Mesendoderm (in vitro differentiated cells): Measurements from ENCODE around the gene ALPP.
"Not testable (repeated sequence)": the region's sequence is repeated elsewhere in the genome, so short reads cannot be mapped to it uniquely, and the experiment has no call there.

Experiments
- DNase-seq: peaks from one replicate; pipeline ENCODE4 v3.0.0; 2013
- H2AK5ac ChIP-seq: 2 replicates; pipeline ENCODE4 v1.6.1; 2013; ENCODE audit warnings: low read length, inconsistent platforms
- H2BK120ac ChIP-seq: 2 replicates; pipeline ENCODE4 v1.6.1; 2013; ENCODE audit warnings: low read depth, mild to moderate bottlenecking, low read length, moderate library complexity, mixed read lengths
- H2BK15ac ChIP-seq: replicated peaks from 2 replicates; pipeline ENCODE4 v1.6.1; 2013; ENCODE audit warnings: low read depth, mild to moderate bottlenecking, moderate library complexity
- H2BK5ac ChIP-seq: 2 replicates; pipeline ENCODE4 v1.6.1; 2013; ENCODE audit warnings: low read length, inconsistent platforms
- H3K18ac ChIP-seq: 2 replicates; pipeline ENCODE4 v1.6.1; 2013; ENCODE audit warnings: mild to moderate bottlenecking, low read length, mixed read lengths
- H3K23ac ChIP-seq: one replicate; pipeline ENCODE4 v1.6.1; 2013; ENCODE audit warnings: low read length
- H3K27ac ChIP-seq: 2 replicates; pipeline ENCODE4 v1.5.1; 2013; ENCODE audit warnings: low read depth, mild to moderate bottlenecking, inconsistent platforms, low read length, moderate library complexity
- H3K27me3 ChIP-seq: 2 replicates; pipeline ENCODE4 v1.6.1; 2013; ENCODE audit warnings: low read length, control low read depth, mild to moderate bottlenecking, inconsistent platforms; ENCODE audit not compliant: insufficient read depth, poor library complexity
- H3K36me3 ChIP-seq: 2 replicates; pipeline ENCODE4 v1.6.1; 2013; ENCODE audit warnings: low read length, inconsistent platforms; ENCODE audit not compliant: control insufficient read depth, insufficient read depth
- H3K4ac ChIP-seq: one replicate; pipeline ENCODE4 v1.6.1; 2013; ENCODE audit warnings: low read depth, mild to moderate bottlenecking, low read length, moderate library complexity
- H3K4me1 ChIP-seq: 2 replicates; pipeline ENCODE4 v1.6.1; 2013; ENCODE audit warnings: low read depth, low read length, inconsistent platforms; ENCODE audit not compliant: control insufficient read depth
- H3K4me2 ChIP-seq: 2 replicates; pipeline ENCODE4 v1.6.1; 2013; ENCODE audit warnings: low read length
- H3K4me3 ChIP-seq: 2 replicates; pipeline ENCODE4 v1.5.1; 2013; ENCODE audit warnings: mild to moderate bottlenecking, low read length
- H3K56ac ChIP-seq: one replicate; pipeline ENCODE4 v1.6.1; 2013; ENCODE audit warnings: low read length
- H3K79me1 ChIP-seq: 2 replicates; pipeline ENCODE4 v1.6.1; 2013; ENCODE audit warnings: low read length, inconsistent platforms
- H3K79me2 ChIP-seq: 2 replicates; pipeline ENCODE4 v1.6.1; 2013; ENCODE audit warnings: mild to moderate bottlenecking, low read length; ENCODE audit not compliant: control insufficient read depth, insufficient read depth
- H3K9ac ChIP-seq: 2 replicates; pipeline ENCODE4 v1.6.1; 2013; ENCODE audit warnings: low read length, inconsistent platforms
- H4K5ac ChIP-seq: one replicate; pipeline ENCODE4 v1.6.1; 2013; ENCODE audit warnings: low read length
- H4K8ac ChIP-seq: one replicate; pipeline ENCODE4 v1.6.1; 2013; ENCODE audit warnings: low read depth, mild to moderate bottlenecking, control low read depth, low read length, moderate library complexity
- WGBS: extraction: QIAGEN DNeasy Blood & Tissue Kit; methylation state at CpG from one replicate; pipeline ENCODE4 v1.1.7; 2013; ENCODE audit warnings: low lambda C conversion rate, missing lambda C conversion rate; ENCODE audit not compliant: insufficient coverage; ENCODE audit errors: extremely low coverage; 5-methylcytosine and 5-hydroxymethylcytosine counted together

Gene ALPP

DNA sequence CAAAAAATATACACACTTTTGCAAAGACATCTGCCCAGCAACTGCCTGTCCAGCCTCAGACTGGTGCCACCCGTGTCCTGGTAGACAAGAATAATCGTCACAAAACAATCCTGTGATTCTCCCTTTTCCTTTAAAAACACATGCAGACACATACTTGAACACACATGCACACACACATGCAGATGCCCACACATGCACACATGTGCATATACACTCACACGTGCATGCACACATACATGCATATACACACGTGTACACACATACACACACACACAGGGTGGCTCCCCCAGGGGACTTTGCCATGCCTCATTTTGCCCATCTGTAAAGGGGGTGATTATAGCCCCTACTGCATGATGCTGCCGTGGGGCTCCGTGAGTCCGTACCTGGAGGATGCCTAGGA is 24.9 kb upstream of the ALPP start:
- no peak overlapping the region for H2BK5ac ChIP-seq
- no peak for DNase-seq
- no peak overlapping the region for H3K4me2 ChIP-seq
- no peaks in the 10 kb centered on the region for H3K36me3 ChIP-seq
- no CpG with 5 or more reads among the region's 7 CpGs for WGBS
- no peaks in the 10 kb centered on the region for H3K27me3 ChIP-seq
- no peak overlapping the region for H3K4ac ChIP-seq
- no peak overlapping the region for H4K8ac ChIP-seq
- no peak overlapping the region for H4K5ac ChIP-seq
- H2BK120ac ChIP-seq = no peak overlapping the region
- H3K56ac ChIP-seq = no peak overlapping the region
- H3K23ac ChIP-seq = no peak overlapping the region
- no peak overlapping the region for H2AK5ac ChIP-seq
- no peaks in the 10 kb centered on the region for H3K79me1 ChIP-seq
- H3K4me1 ChIP-seq = no peaks in the 10 kb centered on the region
- no peak overlapping the region for H3K9ac ChIP-seq
- no peaks in the 10 kb centered on the region for H3K79me2 ChIP-seq
- no peak overlapping the region for H2BK15ac ChIP-seq
- no peak overlapping the region for H3K18ac ChIP-seq
- no peak overlapping the region for H3K4me3 ChIP-seq
- H3K27ac ChIP-seq = no peak overlapping the region

DNA sequence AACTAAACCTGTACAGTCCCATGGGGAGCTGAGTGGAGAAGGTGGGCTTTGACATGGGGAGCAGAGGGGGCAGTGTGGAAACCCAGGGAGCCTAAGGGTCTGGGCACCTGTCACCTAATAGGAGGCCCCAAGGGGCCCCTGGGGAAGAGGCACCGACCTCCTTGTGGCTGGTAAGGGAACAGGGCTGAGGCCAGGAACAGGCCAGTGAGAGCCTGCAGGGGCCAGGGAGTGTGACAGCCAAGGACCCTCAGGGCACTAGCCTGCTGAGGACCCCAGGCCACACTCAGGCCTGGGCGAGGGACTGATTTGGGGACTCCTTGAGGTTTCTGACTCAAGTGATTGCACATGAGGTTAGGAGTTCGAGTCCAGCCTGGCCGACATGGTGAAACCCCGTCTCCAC is 24.5 kb upstream of the ALPP start:
- Histone ChIP-seq H3K4me3 (no peak overlapping the region), H3K79me2 (no peaks in the 10 kb centered on the region), H4K8ac (no peak overlapping the region), H3K18ac (no peak overlapping the region), H2AK5ac (no peak overlapping the region), H3K4me1 (no peaks in the 10 kb centered on the region), H3K9ac (no peak overlapping the region), H3K27me3 (no peaks in the 10 kb centered on the region), H2BK15ac (no peak overlapping the region), H3K27ac (no peak overlapping the region), H3K23ac (no peak overlapping the region), H4K5ac (no peak overlapping the region), H3K36me3 (no peaks in the 10 kb centered on the region), H2BK120ac (no peak overlapping the region), H2BK5ac (no peak overlapping the region), H3K79me1 (no peaks in the 10 kb centered on the region), H3K56ac (no peak overlapping the region), H3K4ac (no peak overlapping the region), H3K4me2 (no peak overlapping the region)
- DNase-seq = no peak
- WGBS = no CpG with 5 or more reads among the region's 5 CpGs

DNA sequence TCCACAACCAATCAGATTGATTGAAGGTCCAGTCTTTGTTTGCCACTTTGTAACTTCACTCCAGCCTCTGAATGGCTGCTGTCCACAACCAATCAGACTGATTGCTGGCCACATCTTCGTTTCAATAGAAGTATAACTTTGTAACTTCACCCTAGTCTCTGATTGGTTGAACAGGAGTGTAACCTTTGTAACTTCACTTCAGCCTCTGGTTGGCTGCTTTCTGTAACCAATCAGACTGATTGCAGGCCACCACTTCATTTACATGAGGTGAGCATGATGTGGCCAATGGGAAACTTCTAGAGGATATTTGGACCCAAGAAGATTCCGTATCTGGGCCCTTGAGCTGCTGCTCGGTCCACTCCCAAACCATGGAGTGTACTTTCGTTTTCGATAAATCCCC is 16.9 kb upstream of the ALPP start:
- Histone ChIP-seq H3K18ac (no peak overlapping the region), H3K36me3 (no peaks in the 10 kb centered on the region), H3K23ac (no peak overlapping the region), H2BK120ac (no peak overlapping the region), H3K27me3 (no peaks in the 10 kb centered on the region), H3K4me1 (no peaks in the 10 kb centered on the region), H2AK5ac (no peak overlapping the region), H3K4ac (no peak overlapping the region), H2BK15ac (no peak overlapping the region), H4K5ac (no peak overlapping the region), H3K4me3 (no peak overlapping the region), H2BK5ac (no peak overlapping the region), H4K8ac (no peak overlapping the region), H3K27ac (no peak overlapping the region), H3K56ac (no peak overlapping the region), H3K9ac (no peak overlapping the region), H3K4me2 (no peak overlapping the region), H3K79me2 (no peaks in the 10 kb centered on the region), H3K79me1 (no peaks in the 10 kb centered on the region)
- no CpG with 5 or more reads among the region's 5 CpGs for WGBS
- DNase-seq = no peak

DNA sequence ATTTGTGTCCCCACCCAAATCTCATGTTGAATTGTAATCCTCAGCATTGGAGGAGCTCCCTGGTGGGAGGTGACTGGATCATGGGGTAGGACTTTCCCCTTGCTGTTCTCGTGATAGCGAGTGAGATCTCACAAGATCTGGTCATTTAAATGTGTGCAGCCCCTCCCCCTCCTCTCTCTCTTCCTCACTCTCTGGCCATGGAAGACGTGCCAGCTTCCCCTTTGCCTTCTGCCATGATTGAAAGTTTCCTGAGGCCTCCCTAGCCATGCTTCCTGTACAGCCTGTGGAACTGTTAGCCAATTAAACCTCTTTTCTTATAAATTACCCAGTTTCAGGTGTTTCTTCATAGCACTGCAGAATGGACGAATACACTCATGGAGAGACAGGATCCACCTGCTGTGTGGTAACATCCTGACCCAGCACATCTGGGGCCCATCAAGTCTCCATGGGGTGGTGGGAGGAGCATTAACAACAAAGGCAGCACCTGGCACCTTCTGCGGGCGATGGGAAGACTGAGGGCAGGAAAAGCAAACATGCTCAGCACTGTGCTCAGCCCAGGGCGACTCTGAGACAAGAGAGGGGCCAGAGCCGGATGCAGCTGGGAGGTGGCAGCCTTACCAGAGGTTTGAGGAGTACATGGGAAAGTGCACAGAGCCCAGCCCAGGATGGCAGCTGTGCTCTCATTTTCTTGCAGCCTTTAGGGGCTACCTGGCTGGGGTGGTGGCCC is 16.2 kb upstream of the ALPP start:
- Histone ChIP-seq H2AK5ac (no peak overlapping the region), H3K4me2 (no peak overlapping the region)

DNA sequence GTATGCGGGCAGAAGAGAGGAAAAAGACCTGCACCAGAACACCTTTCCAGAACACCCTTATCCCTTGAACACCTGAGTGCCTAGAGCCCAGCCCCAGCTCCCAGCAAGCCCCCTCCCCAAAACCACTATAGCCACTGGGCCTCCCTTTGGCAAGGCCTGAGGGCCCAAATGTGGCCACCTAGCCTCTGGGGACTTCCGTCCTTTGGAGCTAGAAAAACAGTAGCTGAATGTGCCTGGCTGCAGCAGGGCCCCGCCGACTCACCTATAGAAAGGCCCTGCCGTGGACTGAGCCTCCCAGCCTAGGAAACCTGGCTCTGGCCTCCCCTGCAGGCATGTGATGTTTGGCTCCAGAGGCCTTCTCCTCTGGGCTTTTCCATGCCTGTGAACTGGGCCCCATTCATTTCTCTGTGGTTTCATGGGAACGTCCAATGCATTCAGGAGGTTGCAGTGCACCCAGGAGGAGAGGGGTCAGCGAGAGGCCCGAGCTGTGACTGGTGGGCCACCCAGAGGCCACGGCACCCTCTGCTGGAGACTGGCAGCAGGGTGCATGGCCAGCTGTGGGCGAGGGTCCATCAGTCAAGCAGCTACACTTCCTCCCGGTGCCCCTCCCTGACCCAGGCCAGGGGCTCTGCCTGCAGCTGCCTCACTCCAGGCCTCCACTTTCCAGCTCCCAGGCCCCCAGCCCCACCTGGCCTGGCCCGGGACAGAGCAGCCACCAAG is 15.3 kb upstream of the ALPP start:
- DNase-seq, H3K4me2 ChIP-seq, H3K4ac ChIP-seq, H2BK15ac ChIP-seq, H3K9ac ChIP-seq, H4K5ac ChIP-seq, H3K4me3 ChIP-seq, H2BK120ac ChIP-seq, H3K23ac ChIP-seq, H2AK5ac ChIP-seq, H3K27ac ChIP-seq, H3K18ac ChIP-seq, H3K27me3 ChIP-seq, H3K4me1 ChIP-seq, H4K8ac ChIP-seq, H3K79me2 ChIP-seq, H3K56ac ChIP-seq, H3K79me1 ChIP-seq, H3K36me3 ChIP-seq, H2BK5ac ChIP-seq: not testable (repeated sequence)
- WGBS = no CpG with 5 or more reads among the region's 12 CpGs

More for the DNA sequence above, 16.2 kb upstream of the ALPP start:
- Histone ChIP-seq H2BK15ac (no peak overlapping the region), H2BK120ac (no peak overlapping the region), H3K4me3 (no peak overlapping the region), H3K4ac (no peak overlapping the region), H3K56ac (no peak overlapping the region), H4K5ac (no peak overlapping the region), H3K4me1 (no peaks in the 10 kb centered on the region), H3K23ac (no peak overlapping the region), H3K18ac (no peak overlapping the region), H4K8ac (no peak overlapping the region), H3K36me3 (no peaks in the 10 kb centered on the region), H3K79me2 (no peaks in the 10 kb centered on the region), H3K27ac (no peak overlapping the region), H3K79me1 (no peaks in the 10 kb centered on the region), H3K9ac (no peak overlapping the region), H2BK5ac (no peak overlapping the region), H3K27me3 (no peaks in the 10 kb centered on the region)
- no peak for DNase-seq
- WGBS = no CpG with 5 or more reads among the region's 8 CpGs
